Hair follicle dermal papilla cell (primary cell): Measurements from ENCODE around the gene LYZL1. TPM values are rescaled to one million over a fixed set of nuclear protein-coding genes. Genes with fewer than 3 reads are reported as not detected.

Experiments
- total RNA-seq: library from RNA; depleted of rRNA; stranded (reverse); fragments of >200 nt; gene quantifications from 2 replicates; pipeline ENCODE4 v1.2.3, GENCODE V29; 2012

The LYZL1 gene
- not detected in 2 replicates for total RNA-seq

DNA sequence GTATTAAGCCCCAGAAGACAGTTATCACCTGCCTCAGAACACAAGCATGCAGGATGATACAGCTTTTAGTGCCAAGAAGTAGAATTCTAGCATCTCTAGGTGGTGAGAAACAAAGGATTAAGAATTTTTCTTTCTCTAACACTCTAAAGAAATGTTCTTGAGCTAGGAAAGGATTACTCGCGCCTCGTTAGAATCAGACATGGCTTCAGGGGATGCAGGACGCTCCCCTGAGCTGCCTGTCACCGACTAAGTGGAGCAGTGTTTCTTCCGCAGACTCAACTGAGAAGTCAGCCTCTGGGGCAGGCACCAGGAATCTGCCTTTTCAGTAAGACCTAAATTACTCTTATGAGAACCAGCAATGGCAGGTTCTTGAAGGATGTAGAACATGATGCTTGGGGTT, at the start of gene LYZL1:
LYZL1 (plus strand) TSS at position 165 of the 400 bp plus-strand sequence. CDS start 2,798 bp downstream, outside the sequence.

